Breast epithelium (tissue), 4 donors: ENCODE data around the gene TMEM221. TPM values are rescaled to one million over a fixed set of nuclear protein-coding genes. Genes with fewer than 3 reads are reported as not detected.

Source experiments
- DNase-seq, 2 donors: peaks; one replicate each; pipeline ENCODE4 v3.0.0-alpha.2; 2019; ENCODE audit warnings: low spot score in 2 of 2
- H3K27ac ChIP-seq, 2 donors: fragments of 200-600 bp; sonication (generic) in 1 of 2; one replicate each; pipeline ENCODE4 v1.5.1; 2016 to 2019; ENCODE audit warnings: mild to moderate bottlenecking in 1 of 2
- H3K27me3 ChIP-seq, 2 donors: fragments of 200-600 bp; sonication (generic) in 1 of 2; one replicate each; pipeline versions ENCODE4 v1.5.1 to v1.6.0; 2017 to 2019; ENCODE audit warnings: control low read depth in 1 of 2, mild to moderate bottlenecking in 1 of 2
- H3K36me3 ChIP-seq: fragments of 200-600 bp; one replicate; pipeline ENCODE4 v1.5.1; 2019
- H3K4me1 ChIP-seq, 2 donors: fragments of 200-600 bp; sonication (generic); one replicate each; pipeline ENCODE4 v1.5.1; 2016 to 2019; ENCODE audit warnings: control low read depth in 1 of 2
- H3K4me3 ChIP-seq, 3 donors: fragments of 200-600 bp; sonication (generic); 1 replicate in 2 of 3; 2 replicates in 1 of 3; pipeline ENCODE4 v1.5.1; 2016 to 2019; ENCODE audit warnings: mild to moderate bottlenecking in 3 of 3, moderate library complexity in 2 of 3
- H3K9me3 ChIP-seq, 2 donors: fragments of 200-600 bp; sonication (generic) in 1 of 2; one replicate each; pipeline ENCODE4 v1.5.1; 2016 to 2019; ENCODE audit warnings: control low read depth in 1 of 2
- CTCF ChIP-seq, 3 donors: fragments of 450-650 bp; IDR thresholded peaks; one replicate each; pipeline ENCODE4 v1.5.1; 2016 to 2017; ENCODE audit warnings: antibody characterized with exemption in 3 of 3, mild to moderate bottlenecking in 3 of 3, moderate library complexity in 3 of 3
- POLR2A ChIP-seq: fragments of 450-650 bp; IDR thresholded peaks from one replicate; pipeline ENCODE4 v1.6.1; 2016; ENCODE audit warnings: antibody characterized with exemption, mild to moderate bottlenecking, moderate library complexity
- POLR2AphosphoS5 ChIP-seq, 3 donors: sonication (generic); formaldehyde crosslinking; IDR thresholded peaks; one replicate each; pipeline ENCODE4 v1.6.1; 2017; ENCODE audit warnings: antibody characterized with exemption in 3 of 3
- intact Hi-C: fragments of 100-400 bp; cut with DNase I; formaldehyde crosslinking; loops from one replicate; pipeline ENCODE4 v1.15.1; 2023; ENCODE audit warnings: low total_unique reads
- total RNA-seq, 3 donors: library from RNA; depleted of rRNA; stranded (reverse); fragments of >200 nt; gene quantifications; one replicate each; pipeline ENCODE4 v1.1.0, GENCODE V29; 2016

The TMEM221 gene
- under 1 TPM; 0.33 to 0.73 (median 0.64) TPM for total RNA-seq

DNA sequence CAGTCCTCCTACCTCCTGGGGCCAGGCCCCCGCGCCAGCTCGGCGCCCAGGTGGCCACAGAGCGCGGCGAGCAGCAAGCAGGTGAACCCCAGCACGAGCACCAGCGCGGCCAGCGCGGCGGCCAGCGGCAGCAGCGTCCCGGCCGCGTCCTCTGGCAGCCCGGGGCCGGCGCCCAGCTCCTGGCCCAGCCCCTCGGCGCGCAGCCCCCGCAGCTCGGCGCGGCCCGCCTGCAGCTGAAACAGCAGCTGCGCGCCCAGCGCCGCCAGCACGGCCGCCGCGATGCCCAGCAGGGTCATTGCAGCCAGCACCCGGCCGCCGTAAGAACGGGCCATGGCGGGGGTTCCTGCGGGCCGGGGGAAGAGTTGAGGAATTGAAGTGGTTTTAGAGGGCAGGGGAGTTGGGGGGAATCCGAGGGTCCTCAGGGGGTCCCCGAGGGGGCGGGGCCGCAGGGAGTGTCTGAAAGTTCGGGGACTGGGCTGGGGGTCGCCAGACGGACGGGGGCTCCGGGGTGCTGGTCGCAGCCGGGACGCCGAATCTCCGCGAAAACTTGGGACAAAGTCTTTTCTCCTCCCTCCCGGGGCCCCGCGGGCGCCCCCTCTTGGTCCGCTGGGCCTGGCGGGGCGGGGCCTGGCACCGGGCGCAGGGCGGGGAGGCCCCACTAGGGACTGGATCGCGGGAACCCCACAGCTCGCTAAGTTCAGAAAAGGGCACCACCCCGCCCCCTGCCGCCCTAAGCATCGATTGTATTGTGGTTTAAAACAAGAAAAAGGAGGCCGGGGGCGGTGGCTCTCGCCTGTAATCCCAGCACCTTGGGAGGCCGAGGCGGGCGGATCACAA, at the start of gene TMEM221:
Gene TMEM221, minus strand, starts transcription at position 538 of the 837 bp plus-strand sequence. Its CDS starts 206 bp downstream, at position 332.
- intact Hi-C loops: no loop called here
- Histone ChIP-seq H3K9me3 (no peaks in the 10 kb centered on the region), H3K4me1 (no peaks in the 10 kb centered on the region), H3K36me3 (no peaks in the 10 kb centered on the region), H3K27me3 (no peaks in the 10 kb centered on the region), H3K4me3 (peak within 1 kb of the TSS; percentile 38 to 77 (median 57)), H3K27ac (peak within 1 kb of the TSS in 1 of 2 donors; percentile 55)
- peak in 2 of 3 donors; percentile 17 to 24 for TF ChIP-seq CTCF (IDR thresholded peaks at IDR 0.05)
- TF ChIP-seq POLR2AphosphoS5 (IDR thresholded peaks at IDR 0.05): no peak
- no peak for DNase-seq

DNA sequence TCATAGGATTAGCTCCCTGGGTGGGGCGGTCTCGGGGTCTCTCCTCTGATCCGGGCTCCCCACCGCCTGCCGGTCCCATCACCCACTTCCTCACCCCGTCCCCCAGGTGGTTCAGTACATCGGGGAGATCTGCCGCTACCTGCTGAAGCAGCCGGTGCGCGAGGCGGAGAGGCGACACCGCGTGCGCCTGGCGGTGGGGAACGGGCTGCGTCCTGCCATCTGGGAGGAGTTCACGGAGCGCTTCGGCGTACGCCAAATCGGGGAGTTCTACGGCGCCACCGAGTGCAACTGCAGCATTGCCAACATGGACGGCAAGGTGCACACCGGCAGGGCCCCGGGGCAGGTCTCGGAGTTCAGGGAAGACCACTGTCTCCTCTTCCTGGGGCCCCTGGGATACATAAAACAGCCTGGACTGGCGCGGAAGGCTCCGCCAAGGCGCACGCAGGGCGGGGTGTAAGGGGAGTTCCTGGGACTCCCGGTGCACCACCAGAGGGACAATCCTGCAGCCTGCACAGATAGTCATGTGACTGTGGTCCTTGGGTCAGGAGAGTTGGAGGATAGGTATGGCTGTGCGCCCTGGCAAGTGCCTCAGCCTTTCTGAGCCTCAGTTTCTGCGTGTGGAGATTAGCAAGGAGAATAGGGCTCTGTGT, 48.8 kb upstream of the TMEM221 start:
- H3K4me1 ChIP-seq: no peaks in the 10 kb centered on the region
- no peaks in the 10 kb centered on the region for H3K9me3 ChIP-seq
- H3K27me3 ChIP-seq: no peaks in the 10 kb centered on the region
- no peak overlapping the region for H3K4me3 ChIP-seq
- no peaks in the 10 kb centered on the region for H3K36me3 ChIP-seq
- TF ChIP-seq POLR2AphosphoS5 (IDR thresholded peaks at IDR 0.05) (no peak), CTCF (IDR thresholded peaks at IDR 0.05) (no peak), POLR2A (no peak)
- intact Hi-C loops: no loop called here
- DNase-seq: no peak
- no peak overlapping the region for H3K27ac ChIP-seq

GRCh38 chr19:17496337-17496997, 48.0 kb upstream of the TMEM221 start:
- no peaks in the 10 kb centered on the region for H3K27me3 ChIP-seq
- H3K4me3 ChIP-seq: no peak overlapping the region
- DNase-seq: no peak
- peak overlapping the region in 1 of 2 donors; percentile 53 for H3K27ac ChIP-seq
- TF ChIP-seq POLR2AphosphoS5 (IDR thresholded peaks at IDR 0.05) (no peak), CTCF (IDR thresholded peaks at IDR 0.05) (peak; percentile 64 to 75 (median 72))
- H3K36me3 ChIP-seq: no peaks in the 10 kb centered on the region
- H3K9me3 ChIP-seq: no peaks in the 10 kb centered on the region
- no peaks in the 10 kb centered on the region for H3K4me1 ChIP-seq
- intact Hi-C loops: no loop called here

DNA sequence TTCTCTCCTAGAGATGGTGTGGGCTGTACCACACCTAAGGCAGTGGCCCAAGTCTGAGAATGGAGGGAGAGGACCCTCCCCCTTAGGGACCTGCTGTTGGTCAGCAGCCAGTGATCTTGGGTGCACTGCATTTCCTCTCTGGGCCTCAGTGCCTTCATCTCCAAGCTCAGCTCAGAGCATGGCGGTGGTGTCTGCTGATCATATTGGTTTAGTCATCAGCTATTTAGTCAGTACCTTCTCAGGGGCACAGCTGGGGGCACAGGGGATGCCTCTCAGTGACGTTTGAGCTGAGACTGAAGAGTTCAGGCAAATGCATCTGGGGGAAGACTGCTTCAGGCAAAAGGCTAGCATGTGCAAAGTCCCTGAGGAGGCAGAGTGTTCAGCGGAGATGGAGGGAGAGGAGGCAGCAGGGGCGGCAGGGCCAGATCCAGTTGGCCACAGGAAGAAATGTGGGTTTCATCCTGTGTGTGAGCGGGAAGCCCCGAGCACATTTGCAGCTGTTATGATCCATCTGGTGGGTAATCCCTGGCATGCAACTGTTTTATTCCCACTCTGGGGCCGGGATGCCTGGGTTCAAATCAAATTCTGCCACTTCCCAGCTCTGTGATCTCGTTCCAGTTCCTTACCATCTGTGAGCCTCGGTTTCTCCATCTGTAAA, 47.3 kb upstream of the TMEM221 start:
- no peak overlapping the region for H3K27ac ChIP-seq
- no peak overlapping the region for H3K4me3 ChIP-seq
- no peaks in the 10 kb centered on the region for H3K9me3 ChIP-seq
- no peaks in the 10 kb centered on the region for H3K4me1 ChIP-seq
- DNase-seq: no peak
- TF ChIP-seq POLR2A: no peak
- TF ChIP-seq CTCF (IDR thresholded peaks at IDR 0.05): no peak
- no peak for TF ChIP-seq POLR2AphosphoS5 (IDR thresholded peaks at IDR 0.05)
- intact Hi-C loops: no loop called here
- H3K27me3 ChIP-seq: no peaks in the 10 kb centered on the region
- no peaks in the 10 kb centered on the region for H3K36me3 ChIP-seq
